Endodermal cell (in vitro differentiated cells): ENCODE measurements around the gene GAST. TPM values are rescaled to one million over a fixed set of nuclear protein-coding genes. Genes with fewer than 3 reads are reported as not detected.
"Not testable (repeated sequence)": the region's sequence is repeated elsewhere in the genome, so short reads cannot be mapped to it uniquely, and the experiment has no call there.

Source experiments
- DNase-seq: peaks from one replicate; pipeline ENCODE4 v3.0.0-alpha.2; 2017
- H3K27ac ChIP-seq: 2 replicates; pipeline ENCODE4 v1.5.1; 2013; ENCODE audit warnings: mild to moderate bottlenecking, low read depth, low read length, moderate library complexity
- H3K27me3 ChIP-seq: 2 replicates; pipeline ENCODE4 v1.6.1; 2013; ENCODE audit warnings: mild to moderate bottlenecking, low read length, moderate library complexity; ENCODE audit not compliant: insufficient read depth, control insufficient read depth, poor library complexity, severe bottlenecking
- H3K36me3 ChIP-seq: 2 replicates; pipeline ENCODE4 v1.7.0; 2013; ENCODE audit warnings: mild to moderate bottlenecking, low read length, moderate library complexity; ENCODE audit not compliant: control insufficient read depth, insufficient read depth
- H3K4me1 ChIP-seq: one replicate; pipeline ENCODE4 v1.7.0; 2013; ENCODE audit warnings: low read length; ENCODE audit not compliant: control insufficient read depth, insufficient read depth
- H3K4me3 ChIP-seq: 2 replicates; pipeline ENCODE4 v1.5.1; 2013; ENCODE audit warnings: mild to moderate bottlenecking, low read length, moderate library complexity
- H3K9ac ChIP-seq: 2 replicates; pipeline ENCODE4 v1.6.1; 2013; ENCODE audit warnings: mild to moderate bottlenecking, low read length, moderate library complexity; ENCODE audit not compliant: poor library complexity, severe bottlenecking; ENCODE audit errors: extremely low read depth
- H3K9me3 ChIP-seq: 2 replicates; pipeline ENCODE4 v1.6.1; 2013; ENCODE audit warnings: mild to moderate bottlenecking, low read length, moderate library complexity; ENCODE audit not compliant: control insufficient read depth
- H3K27ac Mint-ChIP-seq: 2 replicates; pipeline ENCODE4 v1.8.0; 2020; ENCODE audit warnings: mixed read lengths
- H3K27me3 Mint-ChIP-seq: 2 replicates; pipeline ENCODE4 v1.8.0; 2021; ENCODE audit warnings: mild to moderate bottlenecking, mixed read lengths; ENCODE audit not compliant: insufficient read depth
- H3K36me3 Mint-ChIP-seq: 2 replicates; pipeline ENCODE4 v1.8.0; 2020; ENCODE audit warnings: low read depth, mixed read lengths
- H3K4me1 Mint-ChIP-seq: 2 replicates; pipeline ENCODE4 v1.8.0; 2020; ENCODE audit warnings: mixed read lengths
- H3K4me3 Mint-ChIP-seq: 2 replicates; pipeline ENCODE4 v1.8.0; 2020; ENCODE audit warnings: mild to moderate bottlenecking, moderate library complexity, mixed read lengths
- H3K9me3 Mint-ChIP-seq: 2 replicates; pipeline ENCODE4 v1.8.0; 2020; ENCODE audit warnings: mild to moderate bottlenecking, mixed read lengths
- CTCF ChIP-seq: fragments of 200-600 bp; sonication (generic); conservative IDR thresholded peaks from 2 replicates; pipeline ENCODE4 v1.5.0; 2021; ENCODE audit warnings: antibody characterized with exemption, mild to moderate bottlenecking
- WGBS, 2 experiments: methylation state at CpG; one replicate each; pipeline versions ENCODE4 v1.1.5 to v1.1.7; 2013; ENCODE audit warnings: missing lambda C conversion rate in 2 of 2, mixed read lengths in 1 of 2; ENCODE audit not compliant: insufficient coverage in 1 of 2, insufficient read length in 1 of 2; 5-methylcytosine and 5-hydroxymethylcytosine counted together
- total RNA-seq, 2 donors: library from RNA; stranded (reverse); fragmentation: NEBNext Ultra II Directional in 1 of 2; extraction: Animal tissue kit (Norgen Biotek cat#: 25700) in 1 of 2; gene quantifications; 2 replicates in 1 of 2; 3 replicates in 1 of 2; pipeline ENCODE4 v1.2.1, GENCODE V29; 2021

Gene GAST
- total RNA-seq, 2 donors from 2014 or later = not detected

DNA sequence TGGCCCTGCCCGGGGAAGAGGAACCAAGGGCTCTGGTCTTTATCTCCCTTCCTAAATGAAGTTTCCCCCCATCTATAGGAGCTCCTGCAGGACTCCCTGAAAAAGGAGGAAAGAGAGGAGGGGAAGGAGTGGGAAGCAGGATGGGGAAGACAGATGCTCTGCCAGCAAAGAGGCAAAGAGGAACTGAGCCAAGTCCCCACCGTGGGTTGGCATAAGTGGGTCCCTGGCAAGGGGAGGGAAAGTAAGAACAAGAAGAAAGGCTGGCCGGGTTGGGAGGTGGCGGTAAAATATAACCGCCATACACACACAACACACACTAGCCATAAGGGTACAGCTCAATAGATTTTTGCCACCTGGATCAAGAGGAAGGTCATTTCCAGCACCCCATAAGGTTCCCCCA is 29.5 kb upstream of the GAST start:
- Histone ChIP-seq H3K9ac (no peak overlapping the region), H3K27ac (no peak overlapping the region), H3K9me3 (peaks cover 7% of the 10 kb centered on the region), H3K4me1 (no peaks in the 10 kb centered on the region), H3K4me3 (no peak overlapping the region), H3K36me3 (no peaks in the 10 kb centered on the region), H3K27me3 (no peaks in the 10 kb centered on the region)
- no peak for TF ChIP-seq CTCF
- Mint-ChIP-seq H3K9me3 (peaks cover 25% of the 10 kb centered on the region), H3K36me3 (no peaks in the 10 kb centered on the region), H3K4me3 (no peak overlapping the region), H3K27ac (no peak overlapping the region), H3K4me1 (peaks cover 16% of the 10 kb centered on the region), H3K27me3 (peaks cover 10% of the 10 kb centered on the region)
- DNase-seq = peak; percentile 37
- 91% methylated on average over 5 of the region's 5 CpGs; no CpG with 5 or more reads in 1 of the 2 experiments for WGBS, 2 experiments

GRCh38 chr17:41683441-41684007 is 28.6 kb upstream of the GAST start:
- Histone ChIP-seq H3K27me3 (no peaks in the 10 kb centered on the region), H3K27ac (no peak overlapping the region), H3K9ac (no peak overlapping the region), H3K36me3 (no peaks in the 10 kb centered on the region), H3K9me3 (peaks cover 7% of the 10 kb centered on the region), H3K4me1 (no peaks in the 10 kb centered on the region), H3K4me3 (no peak overlapping the region)
- Mint-ChIP-seq H3K27ac (no peak overlapping the region), H3K4me1 (peaks cover 18% of the 10 kb centered on the region), H3K9me3 (peaks cover 23% of the 10 kb centered on the region), H3K4me3 (no peak overlapping the region), H3K36me3 (no peaks in the 10 kb centered on the region), H3K27me3 (peaks cover 10% of the 10 kb centered on the region)
- WGBS, 2 experiments = 85 to 89% methylated on average over 4 to 8 of the region's 8 CpGs
- no peak for TF ChIP-seq CTCF
- DNase-seq = peak; percentile 47

- no peak overlapping the region for H3K4me3 Mint-ChIP-seq
- peaks cover 13% of the 10 kb centered on the region for H3K4me1 Mint-ChIP-seq
- 75 to 81% methylated on average over 2 to 4 of the region's 4 CpGs for WGBS, 2 experiments
- no peaks in the 10 kb centered on the region for H3K36me3 Mint-ChIP-seq
- TF ChIP-seq CTCF = no peak
- Histone ChIP-seq H3K36me3 (no peaks in the 10 kb centered on the region), H3K4me1 (no peaks in the 10 kb centered on the region), H3K27me3 (no peaks in the 10 kb centered on the region), H3K27ac (no peak overlapping the region), H3K9ac (no peak overlapping the region), H3K4me3 (no peak overlapping the region), H3K9me3 (peaks cover 7% of the 10 kb centered on the region)
- H3K27me3 Mint-ChIP-seq = peaks cover 10% of the 10 kb centered on the region
- DNase-seq = peak; percentile 41
- H3K27ac Mint-ChIP-seq = no peak overlapping the region
- peaks cover 23% of the 10 kb centered on the region for H3K9me3 Mint-ChIP-seq
Measured at GRCh38 chr17:41684035-41684434, 28.1 kb upstream of the GAST start.

- not testable (repeated sequence) for H3K9me3 ChIP-seq, H3K4me3 Mint-ChIP-seq, H3K27ac ChIP-seq, H3K27ac Mint-ChIP-seq, H3K27me3 ChIP-seq, H3K4me3 ChIP-seq, H3K4me1 ChIP-seq, H3K9ac ChIP-seq, H3K4me1 Mint-ChIP-seq
- Mint-ChIP-seq H3K9me3 (peaks cover 23% of the 10 kb centered on the region), H3K36me3 (peaks cover 14% of the 10 kb centered on the region), H3K27me3 (peaks cover 10% of the 10 kb centered on the region)
- 91 to 92% methylated on average over 11 to 13 of the region's 13 CpGs for WGBS, 2 experiments
- H3K36me3 ChIP-seq = peaks cover 14% of the 10 kb centered on the region
- DNase-seq = peak; percentile 42
Measured at GRCh38 chr17:41685753-41686152, 26.4 kb upstream of the GAST start.
